ENCODE results near the gene OSBPL6. TPM values are rescaled to one million over a fixed set of nuclear protein-coding genes. Genes with fewer than 3 reads are reported as not detected.

OSBPL6 gene
- total and polyA plus RNA-seq, 10 of the 15 experiments (the other 5 are each of a cell fraction or from before 2014, with no cell fraction given) = 0.01 to 0.08 (median 0.03) TPM; not detected in 5

- H3K27ac ChIP-seq (ENCODE audit: control insufficient read depth, insufficient read depth) = no peak overlapping the region
- ChIA-PET RAD21 (ENCODE audit: unreplicated experiment) (no interaction called here), SMC1A (ENCODE audit: uncharacterized antibody, unreplicated experiment) (no interaction called here), CTCF (no interaction called here), POLR2A (no interaction called here)
- ATAC-seq (no peak), FAIRE-seq (no peak), DNase-seq (ENCODE audit: low read depth, low spot score) (no peak)
- in situ Hi-C loops (cut with MboI) = no loop called here
- BruUV-seq (replicated peaks) = no TSS peak
- H3K4me1 ChIP-seq (ENCODE audit: control insufficient read depth, insufficient read depth, low read length) = no peaks in the 10 kb centered on the region
- H4K20me1 ChIP-seq (ENCODE audit: control insufficient read depth, insufficient read depth) = no peaks in the 10 kb centered on the region
- 32% methylated on average over 7 of the region's 7 CpGs for WGBS (ENCODE audit: insufficient coverage, insufficient replicate concordance, low lambda C conversion rate, missing lambda C conversion rate)
- H3K36me3 ChIP-seq (ENCODE audit: control insufficient read depth in 2 of 2, insufficient read depth in 2 of 2, low read length in 1 of 2) = no peaks in the 10 kb centered on the region
- no peak overlapping the region for H3K4me2 ChIP-seq (ENCODE audit: control insufficient read depth, insufficient read depth)
- H3K9me3 ChIP-seq (replicated peaks; ENCODE audit: control insufficient read depth, insufficient read depth, low read length) = no peaks in the 10 kb centered on the region
- no peak overlapping the region for H2AFZ ChIP-seq (ENCODE audit: control insufficient read depth, low read depth, low read length)
- H3K79me2 ChIP-seq (ENCODE audit: control insufficient read depth, insufficient read depth, low read length) = no peaks in the 10 kb centered on the region
- no peak overlapping the region for H3K9ac ChIP-seq (ENCODE audit: control insufficient read depth, insufficient read depth, low read length)
- H3K27me3 ChIP-seq (replicated peaks in 1 of 2; ENCODE audit: control insufficient read depth in 2 of 2, insufficient read depth in 2 of 2, low read length in 1 of 2) = no peaks in the 10 kb centered on the region
- H3K4me3 ChIP-seq = no peak overlapping the region
- TF ChIP-seq FOXK2 (IDR thresholded peaks at IDR 0.05) (no peak), SREBF2 (IDR thresholded peaks at IDR 0.05; ENCODE audit: low read length) (no peak), IKZF1 (conservative IDR thresholded peaks at IDR 0.05) (no peak), ZNF622 (IDR thresholded peaks at IDR 0.05) (no peak), RFX5 (IDR thresholded peaks at IDR 0.05; ENCODE audit: low read depth, low read length) (no peak), WRNIP1 (IDR thresholded peaks at IDR 0.05; ENCODE audit: borderline replicate concordance, low read depth, low read length) (no peak), IRF4 (IDR thresholded peaks at IDR 0.05; ENCODE audit: low read depth, low read length) (no peak), BRCA1 (IDR thresholded peaks at IDR 0.05; ENCODE audit: low read depth, low read length) (no peak), CREB1 (IDR thresholded peaks at IDR 0.05; ENCODE audit: low read depth) (no peak), CHD1 (IDR thresholded peaks at IDR 0.05; ENCODE audit: low read depth, low read length) (no peak), JUND (IDR thresholded peaks at IDR 0.05; ENCODE audit: low read depth, low read length) (no peak), PAX8 (IDR thresholded peaks at IDR 0.05) (no peak)
- TF ChIP-seq, protein P1, sequence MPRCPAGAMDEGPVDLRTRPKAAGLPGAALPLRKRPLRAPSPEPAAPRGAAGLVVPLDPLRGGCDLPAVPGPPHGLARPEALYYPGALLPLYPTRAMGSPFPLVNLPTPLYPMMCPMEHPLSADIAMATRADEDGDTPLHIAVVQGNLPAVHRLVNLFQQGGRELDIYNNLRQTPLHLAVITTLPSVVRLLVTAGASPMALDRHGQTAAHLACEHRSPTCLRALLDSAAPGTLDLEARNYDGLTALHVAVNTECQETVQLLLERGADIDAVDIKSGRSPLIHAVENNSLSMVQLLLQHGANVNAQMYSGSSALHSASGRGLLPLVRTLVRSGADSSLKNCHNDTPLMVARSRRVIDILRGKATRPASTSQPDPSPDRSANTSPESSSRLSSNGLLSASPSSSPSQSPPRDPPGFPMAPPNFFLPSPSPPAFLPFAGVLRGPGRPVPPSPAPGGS (IDR thresholded peaks at IDR 0.05; ENCODE audit: borderline replicate concordance, insufficient read depth, low read depth, low read length, poor library complexity, severe bottlenecking) = no peak
- TF ChIP-seq, protein P2, sequence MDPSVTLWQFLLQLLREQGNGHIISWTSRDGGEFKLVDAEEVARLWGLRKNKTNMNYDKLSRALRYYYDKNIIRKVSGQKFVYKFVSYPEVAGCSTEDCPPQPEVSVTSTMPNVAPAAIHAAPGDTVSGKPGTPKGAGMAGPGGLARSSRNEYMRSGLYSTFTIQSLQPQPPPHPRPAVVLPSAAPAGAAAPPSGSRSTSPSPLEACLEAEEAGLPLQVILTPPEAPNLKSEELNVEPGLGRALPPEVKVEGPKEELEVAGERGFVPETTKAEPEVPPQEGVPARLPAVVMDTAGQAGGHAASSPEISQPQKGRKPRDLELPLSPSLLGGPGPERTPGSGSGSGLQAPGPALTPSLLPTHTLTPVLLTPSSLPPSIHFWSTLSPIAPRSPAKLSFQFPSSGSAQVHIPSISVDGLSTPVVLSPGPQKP (IDR thresholded peaks at IDR 0.05; ENCODE audit: low read depth, low read length) = no peak
- TF ChIP-seq, protein P3, sequence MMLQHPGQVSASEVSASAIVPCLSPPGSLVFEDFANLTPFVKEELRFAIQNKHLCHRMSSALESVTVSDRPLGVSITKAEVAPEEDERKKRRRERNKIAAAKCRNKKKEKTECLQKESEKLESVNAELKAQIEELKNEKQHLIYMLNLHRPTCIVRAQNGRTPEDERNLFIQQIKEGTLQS (IDR thresholded peaks at IDR 0.05; ENCODE audit: borderline replicate concordance, extremely low read depth, low read depth, low read length) = no peak
- intact Hi-C loops (cut with micrococcal nuclease; ENCODE audit: unreplicated experiment) = no loop called here
Observed at GRCh38 chr2:178244777-178245176, 50.5 kb downstream of the OSBPL6 start.
